Subcutaneous adipose tissue (tissue), 4 donors: ENCODE data around the gene KRT71. TPM values are rescaled to one million over a fixed set of nuclear protein-coding genes. Genes with fewer than 3 reads are reported as not detected.

Source experiments
- CTCF ChIP-seq: fragments of 450-650 bp; IDR thresholded peaks from one replicate; pipeline ENCODE4 v1.5.1; 2016; ENCODE audit warnings: low read depth, mild to moderate bottlenecking, control low read depth, antibody characterized with exemption, moderate library complexity
- total RNA-seq, 4 donors: library from RNA; depleted of rRNA; stranded (reverse); fragments of >200 nt; gene quantifications; one replicate each; pipeline ENCODE4 v1.1.0, GENCODE V29; 2016

Gene KRT71
- total RNA-seq, 4 donors from 2014 or later = not detected

- no peak for TF ChIP-seq CTCF
Measured at GRCh38 chr12:52521568-52522266, 31.2 kb downstream of the KRT71 start.

DNA sequence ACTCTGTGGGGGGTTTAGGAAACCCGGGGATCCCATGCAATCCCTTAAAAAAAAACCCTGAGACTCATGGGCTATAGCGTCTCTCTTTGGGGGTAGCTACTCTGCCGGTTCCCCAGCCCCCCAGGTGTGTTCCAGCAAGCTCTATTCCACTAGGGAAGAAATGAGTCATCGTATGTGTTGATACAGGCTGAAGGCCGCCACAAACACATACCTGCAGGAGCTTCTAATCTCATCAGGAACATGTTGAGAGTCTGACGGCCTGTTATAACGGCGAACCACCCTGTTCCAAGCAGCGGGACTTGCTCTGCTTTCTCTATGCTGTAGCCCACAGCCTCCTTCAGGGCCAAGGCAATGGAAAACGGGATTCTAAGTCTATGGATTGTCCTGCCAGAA, 31.8 kb downstream of the KRT71 start:
- TF ChIP-seq CTCF = no peak

DNA sequence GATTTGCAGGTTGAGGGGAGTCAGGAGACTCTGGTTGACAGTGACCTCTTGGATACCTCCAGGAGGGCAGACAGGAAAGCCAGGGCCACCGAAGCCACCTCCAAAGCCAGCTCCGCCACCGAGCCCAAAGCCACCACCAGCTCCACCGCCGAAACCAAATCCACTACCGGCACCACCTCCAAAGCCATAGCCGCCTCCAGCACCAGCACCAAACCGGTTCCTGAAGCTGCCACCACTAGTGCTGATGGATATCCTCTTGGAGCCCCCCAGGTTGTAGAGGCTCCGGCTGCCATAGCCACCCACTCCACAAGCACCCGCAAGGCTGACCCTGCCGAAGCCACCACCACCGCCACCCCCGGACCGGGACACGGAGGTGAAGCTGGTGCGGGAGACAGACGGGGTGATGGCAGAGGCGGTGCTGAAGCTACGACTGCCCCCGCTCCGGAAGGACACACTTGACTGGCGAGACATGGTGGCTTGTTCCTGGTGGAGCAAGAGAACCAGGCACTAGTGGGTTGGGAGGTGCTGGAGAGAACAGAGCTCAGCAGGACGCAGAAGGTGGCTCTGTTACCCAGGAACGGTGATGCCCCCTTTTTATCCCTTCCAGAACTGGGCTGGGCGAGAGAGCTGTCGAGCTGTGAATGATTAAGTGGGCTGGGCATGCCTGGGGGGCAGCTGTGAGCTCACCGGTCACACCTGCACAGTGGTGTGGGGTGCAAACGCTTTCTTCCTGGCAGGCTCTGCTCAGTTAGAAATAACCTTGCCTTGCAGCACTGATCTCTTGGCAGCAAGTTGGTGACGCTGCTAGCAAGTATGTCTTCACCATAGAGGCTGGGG, 32.9 kb downstream of the KRT71 start, which contains the start of gene KRT5:
Gene KRT5, minus strand, starts transcription at position 569 of the 837 bp plus-strand sequence. Its CDS starts 98 bp downstream, at position 471.
- no peak for TF ChIP-seq CTCF

DNA sequence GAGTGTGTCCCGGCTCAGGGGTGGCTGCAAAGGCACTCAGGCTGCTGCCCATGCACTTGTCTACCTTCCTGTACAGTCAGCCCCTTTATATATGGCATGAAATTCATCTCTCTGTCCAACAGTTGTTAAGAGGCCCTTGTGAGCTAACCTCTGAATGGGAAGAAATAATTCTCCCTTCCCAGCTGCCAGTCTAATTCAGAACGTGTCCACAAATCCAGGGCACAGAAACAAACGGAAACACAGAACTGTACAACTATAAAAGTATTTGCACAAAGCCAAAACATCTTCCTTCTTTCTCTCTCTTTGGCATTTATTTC, 33.6 kb downstream of the KRT71 start:
- TF ChIP-seq CTCF = no peak

DNA sequence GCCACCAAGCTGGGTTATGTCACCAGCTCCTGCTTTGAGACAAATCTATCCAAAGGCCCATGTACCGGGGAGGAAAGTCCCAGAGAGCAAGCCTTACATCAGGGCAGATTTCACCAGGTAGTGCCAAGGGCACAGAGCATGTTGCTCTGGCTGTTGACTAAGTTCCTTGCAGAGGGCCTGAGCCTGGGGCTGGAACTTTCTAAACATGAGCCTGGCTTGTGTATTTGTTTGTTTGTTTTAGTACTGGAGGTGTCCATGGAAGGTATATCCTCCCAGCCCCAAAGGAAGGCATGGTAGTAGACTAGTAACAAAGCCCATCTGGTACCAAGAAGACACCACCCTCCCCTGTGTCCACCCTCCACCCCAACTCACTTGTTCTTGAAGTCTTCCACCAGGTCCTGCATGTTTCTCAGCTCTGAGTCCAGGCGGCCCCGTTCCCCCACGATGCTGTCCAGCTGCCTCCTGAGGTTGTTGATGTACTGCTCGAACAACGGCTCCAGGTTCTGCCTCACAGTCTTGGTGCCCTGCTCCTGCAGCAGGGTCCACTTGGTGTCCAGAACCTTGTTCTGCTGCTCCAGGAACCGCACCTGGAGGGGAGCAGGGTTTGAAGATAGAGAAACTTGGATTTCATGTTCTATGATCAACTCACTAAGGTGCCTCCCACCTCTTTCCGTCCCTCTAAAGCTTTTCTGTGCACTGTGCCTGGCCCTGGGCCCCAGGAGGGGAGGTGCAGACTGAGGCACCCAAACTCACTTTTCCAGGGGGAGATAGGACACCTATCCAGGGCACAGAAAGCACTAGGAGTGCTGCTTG, 34.2 kb downstream of the KRT71 start:
- no peak for TF ChIP-seq CTCF

DNA sequence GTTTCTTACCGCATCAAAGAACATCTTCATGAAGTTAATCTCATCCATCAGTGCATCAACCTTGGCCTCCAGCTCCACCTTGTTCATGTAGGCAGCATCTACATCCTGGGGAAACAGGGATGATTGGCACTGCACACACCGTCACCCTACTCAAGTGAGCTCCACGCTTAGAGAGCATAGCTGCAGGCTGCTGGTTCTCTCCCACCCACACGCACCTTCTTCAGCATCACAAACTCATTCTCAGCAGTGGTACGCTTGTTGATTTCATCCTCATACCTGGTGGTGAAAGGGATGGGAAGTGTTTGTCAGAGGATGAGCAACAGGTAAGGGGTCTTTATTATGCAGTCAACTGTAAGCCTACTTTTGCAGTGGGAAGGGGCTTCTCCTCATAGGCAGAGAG, 35.1 kb downstream of the KRT71 start:
- no peak for TF ChIP-seq CTCF
